ENCODE measurements around the gene PTPA.

DNA sequence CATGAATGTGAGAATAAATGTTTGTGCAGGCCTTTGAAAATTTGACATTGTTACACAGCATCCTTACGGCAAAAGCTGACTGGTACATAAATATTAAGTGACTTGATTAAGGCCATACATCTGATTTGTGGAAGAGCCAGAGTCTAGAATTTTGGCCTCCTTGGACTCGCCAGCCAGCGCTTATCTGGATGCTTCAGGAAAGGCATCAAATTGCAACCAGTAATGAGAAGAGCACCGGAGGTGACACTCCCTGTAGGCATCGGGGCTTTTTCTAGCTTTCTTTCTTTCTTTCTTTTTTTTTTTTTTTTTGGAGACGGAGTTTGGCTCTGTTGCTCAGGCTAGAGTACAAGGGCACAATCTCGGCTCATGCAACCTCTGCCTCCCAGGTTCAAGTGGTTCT is 80.0 kb downstream of the PTPA start:
- TF ChIP-seq, protein P1, sequence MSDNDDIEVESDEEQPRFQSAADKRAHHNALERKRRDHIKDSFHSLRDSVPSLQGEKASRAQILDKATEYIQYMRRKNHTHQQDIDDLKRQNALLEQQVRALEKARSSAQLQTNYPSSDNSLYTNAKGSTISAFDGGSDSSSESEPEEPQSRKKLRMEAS (IDR thresholded peaks at IDR 0.05; ENCODE audit: low read depth, low read length): no peak
- TF ChIP-seq POLR2A (IDR thresholded peaks at IDR 0.05; ENCODE audit: extremely low read depth, insufficient read length) (no peak), MYC (IDR thresholded peaks at IDR 0.05; ENCODE audit: low read depth, low read length) (no peak)
- TF ChIP-seq, protein P2, sequence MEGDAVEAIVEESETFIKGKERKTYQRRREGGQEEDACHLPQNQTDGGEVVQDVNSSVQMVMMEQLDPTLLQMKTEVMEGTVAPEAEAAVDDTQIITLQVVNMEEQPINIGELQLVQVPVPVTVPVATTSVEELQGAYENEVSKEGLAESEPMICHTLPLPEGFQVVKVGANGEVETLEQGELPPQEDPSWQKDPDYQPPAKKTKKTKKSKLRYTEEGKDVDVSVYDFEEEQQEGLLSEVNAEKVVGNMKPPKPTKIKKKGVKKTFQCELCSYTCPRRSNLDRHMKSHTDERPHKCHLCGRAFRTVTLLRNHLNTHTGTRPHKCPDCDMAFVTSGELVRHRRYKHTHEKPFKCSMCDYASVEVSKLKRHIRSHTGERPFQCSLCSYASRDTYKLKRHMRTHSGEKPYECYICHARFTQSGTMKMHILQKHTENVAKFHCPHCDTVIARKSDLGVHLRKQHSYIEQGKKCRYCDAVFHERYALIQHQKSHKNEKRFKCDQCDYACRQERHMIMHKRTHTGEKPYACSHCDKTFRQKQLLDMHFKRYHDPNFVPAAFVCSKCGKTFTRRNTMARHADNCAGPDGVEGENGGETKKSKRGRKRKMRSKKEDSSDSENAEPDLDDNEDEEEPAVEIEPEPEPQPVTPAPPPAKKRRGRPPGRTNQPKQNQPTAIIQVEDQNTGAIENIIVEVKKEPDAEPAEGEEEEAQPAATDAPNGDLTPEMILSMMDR (IDR thresholded peaks at IDR 0.05; ENCODE audit: low read depth, low read length): no peak
